K562 (cell line): ENCODE data around the gene PTPRM. TPM values are rescaled to one million over a fixed set of nuclear protein-coding genes. Genes with fewer than 3 reads are reported as not detected.

Experiments
- ATAC-seq: fragments of 200-7000 bp; cut with Tn5 transposase; 3 replicates; pipeline ENCODE4 v1.9.1; 2020; ENCODE audit warnings: moderate library complexity
- BruUV-seq: library from RNA; stranded (reverse); fragments of 400-500 nt; replicated peaks from 2 replicates; lab custom pipeline; 2021; lab: Mats Ljungman, UMichigan
- CTCF ChIA-PET: fragments of 300-600 bp; formaldehyde crosslinking; extraction: SDS; loops from one replicate; lab custom pipeline; 2021; ENCODE audit warnings: low intra/inter-chr PET ratio; lab: Yijun Ruan, JAX
- POLR2A ChIA-PET: fragments of 300-600, 350-650 bp; sonication (Branson Sonifier 250); formaldehyde crosslinking; extraction: SDS; loops from one replicate; lab custom pipeline; 2021; ENCODE audit warnings: antibody characterized with exemption, inconsistent platforms; lab: Yijun Ruan, JAX
- DNase-seq, 4 experiments: peaks; one replicate each; pipeline versions ENCODE4 v3.0.0 to v3.0.0-alpha.2; 2011 to 2018; ENCODE audit warnings: low spot score in 3 of 4, mixed read lengths in 3 of 4; ENCODE audit errors: extremely low read depth in 1 of 4
- FAIRE-seq: peaks from 2 replicates; lab custom pipeline; 2011; peaks lifted over from hg19 to GRCh38; lab: Jason Lieb, UNC
- H2AFZ ChIP-seq: 2 replicates; pipeline ENCODE4 v1.6.0; 2011; ENCODE audit warnings: low read depth, low read length, control low read depth, inconsistent platforms
- H3K27ac ChIP-seq: fragments of 200-600 bp; 3 replicates; pipeline ENCODE4 v1.8.0; 2011; ENCODE audit warnings: low read depth, mild to moderate bottlenecking, control low read depth, inconsistent platforms, low read length, moderate library complexity, mixed read lengths; ENCODE audit errors: extremely low read depth
- H3K27me3 ChIP-seq, 2 experiments: fragments of 300-600 bp in 1 of 2; 2 replicates in 1 of 2; 3 replicates in 1 of 2; pipeline versions ENCODE4 v1.6.0 to v1.8.0; 2011; ENCODE audit warnings: inconsistent platforms in 2 of 2, low read length in 2 of 2, mild to moderate bottlenecking in 1 of 2, mixed read lengths in 1 of 2, moderate library complexity in 1 of 2; ENCODE audit not compliant: control insufficient read depth in 2 of 2, insufficient read depth in 2 of 2
- H3K36me3 ChIP-seq: fragments of 300-600 bp; 3 replicates; pipeline ENCODE4 v1.8.0; 2011; ENCODE audit warnings: mild to moderate bottlenecking, low read length, inconsistent platforms; ENCODE audit not compliant: control insufficient read depth, insufficient read depth
- H3K4me1 ChIP-seq, 2 experiments: fragments of 200-600 bp in 1 of 2; replicated peaks in 1 of 2; 2 replicates in 1 of 2; 3 replicates in 1 of 2; pipeline versions ENCODE4 v1.5.1 to v1.8.0; 2011; ENCODE audit warnings: inconsistent platforms in 2 of 2, low read length in 2 of 2, mild to moderate bottlenecking in 1 of 2, mixed read lengths in 1 of 2, moderate library complexity in 1 of 2; ENCODE audit not compliant: control insufficient read depth in 2 of 2, insufficient read depth in 2 of 2
- H3K4me2 ChIP-seq: 2 replicates; pipeline ENCODE4 v1.6.1; 2011; ENCODE audit warnings: low read length, control low read depth, inconsistent platforms, mixed read lengths; ENCODE audit not compliant: insufficient read depth
- H3K4me3 ChIP-seq: fragments of 200-600 bp; sonication (generic), shearing (Covaris generic); 2 replicates; pipeline ENCODE4 v1.5.1; 2016; ENCODE audit warnings: control low read depth, inconsistent platforms
- H3K79me2 ChIP-seq: fragments of 200-600 bp; 3 replicates; pipeline ENCODE4 v1.8.0; 2011; ENCODE audit warnings: low read length, inconsistent platforms; ENCODE audit not compliant: control insufficient read depth, insufficient read depth
- H3K9ac ChIP-seq, 2 experiments: 2 replicates each; pipeline versions ENCODE4 v1.6.0 to v1.6.1; 2011; ENCODE audit warnings: low read depth in 2 of 2, low read length in 2 of 2, control low read depth in 1 of 2, inconsistent platforms in 1 of 2, mild to moderate bottlenecking in 1 of 2, mixed read lengths in 1 of 2; ENCODE audit not compliant: insufficient read depth in 1 of 2
- H3K9me1 ChIP-seq: one replicate; pipeline ENCODE4 v1.6.0; 2011; ENCODE audit warnings: inconsistent platforms, mild to moderate bottlenecking, low read length, moderate library complexity; ENCODE audit not compliant: control insufficient read depth, insufficient read depth
- H3K9me3 ChIP-seq: replicated peaks from 2 replicates; pipeline ENCODE4 v1.5.1; 2011; ENCODE audit warnings: low read depth, low read length, inconsistent platforms; ENCODE audit not compliant: control insufficient read depth, insufficient read depth
- H4K20me1 ChIP-seq: replicated peaks from 2 replicates; pipeline ENCODE4 v1.6.1; 2011; ENCODE audit warnings: low read length, inconsistent platforms, mixed read lengths; ENCODE audit not compliant: control insufficient read depth, insufficient read depth
- CHCHD3 ChIP-seq: fragments of 250-450 bp; sonication (Bioruptor Pico); IDR thresholded peaks from 2 replicates; pipeline ENCODE4 v2.1.2; 2022; ENCODE audit warnings: mild to moderate bottlenecking
- CHD4 ChIP-seq: fragments of 200-600 bp; sonication (generic); IDR thresholded peaks from 3 replicates; pipeline ENCODE4 v1.6.1; 2012; ENCODE audit warnings: low read depth, mild to moderate bottlenecking, mixed read lengths, low read length, inconsistent platforms; ENCODE audit not compliant: insufficient read depth, insufficient replicate concordance, poor library complexity, severe bottlenecking
- E4F1 ChIP-seq: fragments of 250-450 bp; sonication (Bioruptor Pico); IDR thresholded peaks from 2 replicates; pipeline ENCODE4 v1.5.0; 2021; ENCODE audit warnings: mild to moderate bottlenecking, borderline replicate concordance
- ELF4 ChIP-seq: fragments of 450-650 bp; formaldehyde crosslinking; IDR thresholded peaks from 2 replicates; pipeline ENCODE4 v1.4.0; 2022; ENCODE audit warnings: missing genetic modification characterization
- ILK ChIP-seq: fragments of 450-650 bp; IDR thresholded peaks from 2 replicates; pipeline ENCODE4 v1.6.1; 2016; ENCODE audit warnings: missing genetic modification characterization, low read depth, mild to moderate bottlenecking, missing compliant biosample characterization, moderate library complexity, borderline replicate concordance
- MCM3 ChIP-seq: fragments of 450-650 bp; IDR thresholded peaks from 2 replicates; pipeline ENCODE4 v1.6.1; 2016
- PHF8 ChIP-seq: fragments of 200-600 bp; sonication (generic); IDR thresholded peaks from 2 replicates; pipeline ENCODE4 v1.6.1; 2012; ENCODE audit warnings: mixed run types, mild to moderate bottlenecking, inconsistent platforms, low read length, moderate library complexity, borderline replicate concordance
- SAFB2 ChIP-seq: fragments of 200-400 bp; formaldehyde crosslinking; IDR thresholded peaks from 2 replicates; pipeline ENCODE4 v1.6.1; 2018; ENCODE audit warnings: borderline replicate concordance, low read length, low read depth, moderate library complexity; ENCODE audit not compliant: severe bottlenecking
- ZBTB12 ChIP-seq: fragments of 250-450 bp; sonication (Bioruptor Pico); IDR thresholded peaks from 2 replicates; pipeline ENCODE4 v1.4.0; 2020
- ZNF140 ChIP-seq: fragments of 250-450 bp; sonication (Bioruptor Pico); IDR thresholded peaks from 2 replicates; pipeline ENCODE4 v1.8.0; 2021; ENCODE audit warnings: moderate library complexity, mild to moderate bottlenecking, inconsistent platforms
- ZNF609 ChIP-seq: sonication (generic); formaldehyde crosslinking; IDR thresholded peaks from 2 replicates; pipeline ENCODE4 v1.8.1; 2023; ENCODE audit warnings: missing genetic modification reagents, mild to moderate bottlenecking, borderline replicate concordance
- ZNF707 ChIP-seq: fragments of 250-450 bp; sonication (Bioruptor Pico); conservative IDR thresholded peaks from 2 replicates; pipeline ENCODE4 v1.8.0; 2022; ENCODE audit warnings: inconsistent platforms, mild to moderate bottlenecking, moderate library complexity
- ZNF79 ChIP-seq: fragments of 250-450 bp; sonication (Bioruptor Pico); IDR thresholded peaks from 2 replicates; pipeline ENCODE4 v1.4.0; 2020; ENCODE audit warnings: low read depth, mild to moderate bottlenecking, moderate library complexity
- WGBS: fragments of 100-300 bp; shearing (Covaris generic); methylation state at CpG from one replicate; pipeline ENCODE4 v1.1.6; 2016; ENCODE audit warnings: low coverage, mixed read lengths; ENCODE audit not compliant: insufficient coverage; ENCODE audit errors: missing lambda C conversion rate; 5-methylcytosine and 5-hydroxymethylcytosine counted together
- in situ Hi-C: fragments of 300-500 bp; cut with MboI; formaldehyde crosslinking; loops from 4 replicates; pipeline ENCODE4 v1.15.0; 2018; ENCODE audit warnings: inconsistent platforms, mixed read lengths
- intact Hi-C: fragments of 100-400 bp; cut with micrococcal nuclease; formaldehyde crosslinking; loops from 2 replicates; pipeline ENCODE4 v1.14.2; 2022
- polyA plus RNA-seq, 8 experiments: library from polyadenylated mRNA; depleted of rRNA in 4 of 8; stranded (reverse) in 5 of 8; unstranded in 3 of 8; fragments of >200 nt; fragmentation: Nextera tagmentation in 2 of 8; fragmentation: Illumina TruSeq in 1 of 8; extraction: Ambion mirVana in 2 of 8; extraction: Trizol in 1 of 8; gene quantifications; 2 replicates each; pipeline versions ENCODE4 v1.2.1 to v1.2.3, GENCODE V29; 2011 to 2014; ENCODE audit warnings: inconsistent platforms in 1 of 8, missing spikeins in 1 of 8
- total RNA-seq, 7 experiments: library from RNA; depleted of rRNA in 6 of 7; stranded (reverse); fragments of >200 nt in 6 of 7; fragmentation: Illumina TruSeq in 2 of 7; extraction: Trizol in 2 of 7; gene quantifications; 2 replicates each; pipeline versions ENCODE4 v1.2.1 to v1.2.3, GENCODE V29; 2011 to 2021; ENCODE audit warnings: low replicate concordance in 1 of 7

PTPRM gene
- total and polyA plus RNA-seq, 9 of the 15 experiments (the other 6 are each of a cell fraction or from before 2014, with no cell fraction given), result 0.03 to 0.16 (median 0.08) TPM; not detected in 3

DNA sequence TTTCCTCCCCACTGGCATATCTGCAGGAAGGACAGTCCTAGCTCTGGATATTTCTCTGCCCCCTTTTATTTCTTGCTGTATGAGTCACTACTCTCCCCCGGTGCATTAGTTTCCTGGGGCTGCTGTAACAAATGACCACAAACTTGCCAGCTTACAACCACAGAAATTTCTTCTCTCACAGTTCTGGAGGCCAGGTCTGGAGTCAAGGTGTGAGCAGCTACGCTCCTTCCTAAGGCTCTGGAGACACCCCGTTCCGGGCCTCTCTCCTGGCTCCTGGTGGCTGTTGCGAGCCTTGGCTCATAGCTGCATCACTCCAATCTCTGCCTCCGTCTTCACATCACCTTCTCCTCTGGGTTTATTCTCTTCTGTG is 34.1 kb downstream of the PTPRM start:
- POLR2A ChIA-PET, result interaction anchor here (0.8 kb wide), 1 partner anchor 43 kb away, joined by 3 read pairs; no protein-coding TSS in a partner anchor
- H3K27me3 ChIP-seq, result peaks cover 0 to 7% of the 10 kb centered on the region in 2 experiments; a peak in 2 of 5 replicates
- no TSS peak for BruUV-seq
- CTCF ChIA-PET, result no interaction called here
- no peaks in the 10 kb centered on the region for H3K36me3 ChIP-seq
- H2AFZ ChIP-seq, result no peak overlapping the region
- no peaks in the 10 kb centered on the region for H3K4me1 ChIP-seq
- DNase-seq, result no peak
- no peaks in the 10 kb centered on the region for H3K79me2 ChIP-seq
- no peaks in the 10 kb centered on the region for H3K9me3 ChIP-seq
- H4K20me1 ChIP-seq, result no peaks in the 10 kb centered on the region
- ATAC-seq, result peak; percentile 67; the same call in 1 of the 3 replicates
- no peak overlapping the region for H3K4me3 ChIP-seq
- WGBS, result 0% methylated on average over 6 of the region's 6 CpGs
- H3K9ac ChIP-seq, result no peak overlapping the region
- intact Hi-C loops, result no loop called here
- H3K27ac ChIP-seq, result no peak overlapping the region
- FAIRE-seq, result no peak
- no peak overlapping the region for H3K4me2 ChIP-seq
- in situ Hi-C loops, result no loop called here
- no peaks in the 10 kb centered on the region for H3K9me1 ChIP-seq
- TF ChIP-seq ZNF140 (no peak), ZNF79 (no peak), ELF4 (CRISPR knock-in tag) (no peak), CHD4 (no peak), ZNF707 (CRISPR knock-in tag) (no peak), ZNF609 (CRISPR knock-in tag) (no peak), MCM3 (no peak), E4F1 (no peak), ILK (tag) (no peak), CHCHD3 (CRISPR knock-in tag) (no peak), SAFB2 (no peak), ZBTB12 (CRISPR knock-in tag) (no peak), PHF8 (no peak)
